HL-60 (cell line): ENCODE results near the gene IVD.

Experiments used
- DNase-seq, 2 experiments: peaks; one replicate each; pipeline ENCODE4 v3.0.0-alpha.2; 2010 to 2020; ENCODE audit warnings: low read depth in 1 of 2, low spot score in 1 of 2
- H3K27ac ChIP-seq: fragments of 250-450 bp; sonication (Bioruptor Pico); replicated peaks from 2 replicates; pipeline ENCODE4 v1.5.1; 2020; ENCODE audit warnings: mild to moderate bottlenecking, moderate library complexity
- H3K27me3 ChIP-seq: fragments of 250-450 bp; sonication (Bioruptor Pico); 2 replicates; pipeline ENCODE4 v1.5.1; 2021; ENCODE audit warnings: mild to moderate bottlenecking, moderate library complexity; ENCODE audit not compliant: insufficient read depth, poor library complexity, severe bottlenecking
- H3K4me3 ChIP-seq: replicated peaks from 2 replicates; pipeline ENCODE4 v1.5.1; 2011; ENCODE audit warnings: mild to moderate bottlenecking, control low read depth, low read length; ENCODE audit not compliant: insufficient read depth
- CTCF ChIP-seq: IDR thresholded peaks from one replicate; pipeline ENCODE4 v1.5.1; 2011; ENCODE audit warnings: low read length, control low read depth, inconsistent platforms; ENCODE audit not compliant: insufficient read depth
- GABPA ChIP-seq: IDR thresholded peaks from 2 replicates; pipeline ENCODE4 v1.6.1; 2012; ENCODE audit warnings: low read depth
- POLR2AphosphoS5 ChIP-seq: IDR thresholded peaks from 2 replicates; pipeline ENCODE4 v1.6.1; 2012; ENCODE audit warnings: low read depth
- REST ChIP-seq: IDR thresholded peaks from 2 replicates; pipeline ENCODE4 v1.6.1; 2012; ENCODE audit warnings: low read depth; ENCODE audit not compliant: insufficient replicate concordance
- SPI1 ChIP-seq: IDR thresholded peaks from 2 replicates; pipeline ENCODE4 v1.6.1; 2012; ENCODE audit warnings: low read depth, mild to moderate bottlenecking, borderline replicate concordance

Gene IVD

GRCh38 chr15:40468898-40469331, 63.3 kb downstream of the IVD start:
- no peak overlapping the region for H3K4me3 ChIP-seq
- no peaks in the 10 kb centered on the region for H3K27me3 ChIP-seq
- TF ChIP-seq POLR2AphosphoS5, result no peak
- TF ChIP-seq SPI1, result peak; percentile 95
- peak in 1 of 2 experiments; percentile 53 for DNase-seq
- H3K27ac ChIP-seq, result no peak overlapping the region

DNA sequence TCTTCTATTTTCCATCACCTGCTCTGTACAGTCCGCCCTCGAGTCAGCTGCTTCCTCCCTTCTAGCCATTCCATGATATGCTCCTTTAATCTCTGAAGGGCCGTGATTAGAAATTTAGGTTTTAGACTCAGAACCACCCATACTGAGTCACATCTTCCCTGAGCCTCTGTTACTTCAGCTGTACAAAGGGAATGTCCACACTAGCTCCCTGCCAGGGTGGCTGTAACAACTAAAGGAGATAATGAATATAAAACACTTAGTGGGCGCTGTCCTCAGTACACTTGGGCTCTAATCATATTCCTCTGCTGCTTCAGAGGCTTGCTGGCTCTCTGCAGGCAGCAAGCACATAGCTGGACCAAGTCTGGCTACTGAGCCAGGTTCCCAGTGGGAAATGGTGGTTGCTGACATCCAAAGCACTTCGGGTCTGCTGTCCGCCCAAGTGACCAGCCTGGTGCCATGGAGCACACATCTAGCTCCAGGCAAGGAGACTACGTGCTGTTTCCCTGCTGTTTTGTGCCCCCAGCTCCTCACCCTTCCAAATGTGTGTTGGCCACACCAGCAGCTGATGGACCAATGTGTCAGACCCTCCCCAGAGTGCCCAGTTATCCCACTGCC, 64.3 kb downstream of the IVD start:
- TF ChIP-seq REST (no peak), POLR2AphosphoS5 (no peak), CTCF (no peak), SPI1 (no peak), GABPA (no peak)
- no peak overlapping the region for H3K4me3 ChIP-seq
- no peaks in the 10 kb centered on the region for H3K27me3 ChIP-seq
- no peak overlapping the region for H3K27ac ChIP-seq
- no peak for DNase-seq

DNA sequence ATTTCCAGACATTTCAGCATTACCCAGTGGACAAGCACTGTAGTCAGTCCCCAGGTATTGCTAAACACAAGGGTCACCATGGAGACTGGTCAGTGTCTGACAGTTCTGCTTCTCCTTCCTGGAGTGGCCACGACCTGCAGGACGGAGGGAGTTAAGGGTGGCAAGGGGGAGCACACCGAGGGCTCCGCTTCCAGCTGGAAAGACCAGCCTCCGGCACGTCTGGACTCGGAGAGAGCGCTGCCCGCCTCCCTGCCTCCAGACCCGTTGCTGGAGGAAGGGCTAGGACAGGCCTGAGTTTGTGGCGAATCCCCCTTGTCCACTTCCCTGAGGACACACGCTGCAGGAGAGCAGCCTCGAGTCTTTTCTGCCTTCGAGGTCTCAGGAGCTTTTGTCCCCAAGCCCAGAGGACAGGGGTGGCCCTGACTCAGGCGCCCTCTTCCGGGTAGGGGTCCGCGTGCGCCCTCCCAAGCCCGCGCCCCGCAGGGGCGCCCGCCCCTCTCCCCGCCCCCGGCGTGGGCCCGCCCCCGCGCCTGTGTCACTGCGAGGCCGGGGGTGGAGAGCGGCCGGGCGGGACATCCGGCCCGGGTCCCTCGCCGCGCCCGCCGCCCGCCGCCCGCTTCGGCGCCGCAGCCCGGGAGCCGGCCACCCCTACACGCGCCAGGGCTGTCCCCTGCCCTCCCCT, 65.0 kb downstream of the IVD start, which contains the start of gene CHST14:
TSS of gene CHST14 (plus strand) at position 562 of the 682 bp plus-strand sequence. CDS start 230 bp downstream, outside the sequence.
- TF ChIP-seq POLR2AphosphoS5 (no peak), CTCF (no peak), SPI1 (no peak)
- DNase-seq, result peak; percentile 13 to 50
- no peaks in the 10 kb centered on the region for H3K27me3 ChIP-seq
- H3K4me3 ChIP-seq, result peak within 1 kb of the TSS; percentile 54
- peak within 1 kb of the TSS; percentile 41 for H3K27ac ChIP-seq
